Astrocyte of the spinal cord (primary cell): ENCODE measurements around the gene SRSF3.
"Not testable (repeated sequence)": the region's sequence is repeated elsewhere in the genome, so short reads cannot be mapped to it uniquely, and the experiment has no call there.

Experiments
- DNase-seq: peaks from one replicate; pipeline ENCODE4 v3.0.0; 2011; ENCODE audit warnings: low read depth, low spot score
- H3K4me3 ChIP-seq: 2 replicates; pipeline ENCODE4 v1.5.1; 2011; ENCODE audit warnings: low read depth, mild to moderate bottlenecking, low read length, moderate library complexity
- CTCF ChIP-seq: IDR thresholded peaks from 2 replicates; pipeline ENCODE4 v1.5.1; 2012; ENCODE audit warnings: low read depth, mild to moderate bottlenecking, low read length, inconsistent platforms
- in situ Hi-C: cut with HindIII; loops from 2 replicates; pipeline ENCODE4 v1.10.0; 2017; ENCODE audit warnings: low sequenced_read_pairs

SRSF3 gene

GRCh38 chr6:36649086-36649485, 54.9 kb downstream of the SRSF3 start:
- no peak for TF ChIP-seq CTCF
- H3K4me3 ChIP-seq = no peak overlapping the region
- in situ Hi-C loops = no loop called here
- DNase-seq = no peak

DNA sequence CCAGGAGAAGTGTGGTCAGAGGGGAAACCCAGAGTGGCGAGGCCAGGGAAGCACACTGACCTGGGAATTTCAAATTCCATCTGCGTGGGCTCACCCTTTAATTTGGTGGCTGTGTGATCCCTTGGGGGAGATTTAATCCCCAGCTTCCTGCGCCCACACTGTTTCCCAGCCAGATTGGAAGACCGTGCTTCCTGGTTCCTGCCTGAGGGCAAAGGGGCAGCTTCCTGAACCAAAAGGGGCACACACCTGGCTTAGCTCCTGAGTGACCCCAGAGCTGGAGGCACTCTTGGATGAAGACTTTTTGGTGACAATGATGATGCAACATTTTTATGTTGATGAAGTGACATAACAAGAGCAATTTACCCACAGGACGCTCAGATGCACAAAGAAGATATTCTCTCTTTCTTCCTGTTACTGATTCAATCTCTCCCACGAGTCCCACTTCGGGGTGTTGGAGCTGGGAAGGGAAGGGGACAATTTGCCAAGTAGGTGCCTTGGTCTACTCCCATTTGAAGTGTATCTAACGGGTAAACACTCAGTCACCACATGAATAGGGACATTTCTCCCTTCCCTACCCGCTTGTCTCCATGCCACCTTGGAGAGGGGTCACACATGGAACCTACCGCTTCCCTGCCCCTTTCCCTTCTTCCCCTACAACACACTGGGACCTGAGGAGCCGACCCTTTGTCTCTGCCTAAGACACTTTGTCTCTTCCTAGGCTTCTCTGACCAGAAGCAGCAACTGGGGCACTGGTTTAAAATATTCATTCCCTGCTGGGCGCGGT, 55.7 kb downstream of the SRSF3 start:
- DNase-seq = no peak
- in situ Hi-C loops = no loop called here
- H3K4me3 ChIP-seq = no peak overlapping the region
- no peak for TF ChIP-seq CTCF

DNA sequence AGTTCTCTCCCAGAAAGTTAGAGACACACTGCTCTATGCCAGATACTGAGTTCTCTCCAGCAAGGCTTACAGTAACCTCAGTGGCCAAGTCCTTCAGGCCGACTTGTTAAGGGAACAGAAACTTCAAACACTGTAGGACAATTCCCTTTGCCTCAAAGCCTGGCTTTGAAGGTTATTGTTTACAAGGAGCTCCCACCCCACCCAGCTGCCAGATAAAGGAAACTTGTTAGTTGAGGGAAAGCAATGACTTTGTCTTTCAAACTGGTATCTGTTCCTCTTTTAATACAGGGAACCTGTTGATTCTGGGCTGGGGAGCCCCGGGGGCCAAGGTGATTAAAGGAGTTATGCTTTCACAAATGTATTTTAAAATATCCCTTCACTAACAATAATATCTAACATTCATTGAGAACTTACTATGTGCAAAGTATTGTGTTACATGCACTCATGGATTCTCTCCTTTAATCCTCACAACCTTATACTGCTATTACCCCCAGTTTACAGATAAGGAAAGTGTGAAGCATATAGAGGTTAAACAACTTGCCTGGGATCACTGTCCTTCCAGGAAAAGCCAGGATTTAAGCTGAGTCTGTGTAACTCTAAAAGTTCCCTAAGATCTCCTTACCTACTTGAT, 56.8 kb downstream of the SRSF3 start:
- in situ Hi-C loops = no loop called here
- no peak overlapping the region for H3K4me3 ChIP-seq
- no peak for TF ChIP-seq CTCF
- no peak for DNase-seq

DNA sequence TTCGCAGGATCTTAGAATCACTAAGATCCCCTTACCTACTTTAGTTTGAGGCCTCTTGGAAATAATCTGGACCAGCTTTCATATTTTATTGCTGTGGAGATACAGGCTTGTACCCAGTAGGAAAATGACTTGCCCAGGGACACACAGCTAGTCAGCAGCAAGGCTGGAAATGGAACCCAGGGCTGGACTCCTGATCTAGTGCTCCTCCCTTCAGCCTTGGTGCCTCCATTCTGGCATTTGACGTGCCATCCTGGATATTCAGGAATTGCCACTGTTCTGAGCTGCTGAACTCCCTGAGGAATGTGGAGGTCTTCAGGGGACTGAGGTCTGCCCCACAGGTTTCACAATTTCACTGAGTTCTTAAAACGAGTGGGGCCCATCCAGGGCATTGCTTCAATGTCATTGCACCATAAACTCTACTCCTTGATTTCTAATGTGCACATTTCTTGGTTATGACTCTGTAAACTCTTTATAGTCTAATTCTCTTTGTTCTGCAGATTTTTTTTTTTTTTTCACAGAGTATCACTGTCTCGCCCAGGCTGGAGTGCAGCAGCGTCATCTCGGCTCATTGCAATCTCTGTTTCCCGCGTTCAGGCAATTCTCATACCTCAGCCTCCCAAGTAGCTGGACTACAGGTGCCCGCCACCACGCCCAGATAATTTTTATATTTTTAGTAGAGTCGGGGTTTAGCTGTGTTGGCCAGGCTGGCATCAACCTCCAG, 57.7 kb downstream of the SRSF3 start:
- no peak overlapping the region for H3K4me3 ChIP-seq
- in situ Hi-C loops = no loop called here
- no peak for DNase-seq
- TF ChIP-seq CTCF = no peak

- in situ Hi-C loops, DNase-seq, H3K4me3 ChIP-seq: not testable (repeated sequence)
Observed at GRCh38 chr6:36654469-36654868, 60.3 kb downstream of the SRSF3 start.
